GF-D8 (cell line): Measurements from ENCODE around the gene PRSS2.

Source experiments
- DNase-seq: peaks from one replicate; lab custom pipeline; 2025; lab: John Stamatoyannopoulos, UW

The PRSS2 gene

GRCh38 chr7:142787034-142787768, 16.4 kb downstream of the PRSS2 start:
- DNase-seq = no peak

GRCh38 chr7:142787783-142788182, 17.0 kb downstream of the PRSS2 start:
- no peak for DNase-seq

GRCh38 chr7:142788303-142789289, 17.8 kb downstream of the PRSS2 start:
- DNase-seq = no peak

- no peak for DNase-seq
Observed at GRCh38 chr7:142789441-142789840, 18.7 kb downstream of the PRSS2 start.

GRCh38 chr7:142790056-142790455, 19.3 kb downstream of the PRSS2 start:
- no peak for DNase-seq

GRCh38 chr7:142790555-142790954, 19.8 kb downstream of the PRSS2 start:
- no peak for DNase-seq

- no peak for DNase-seq
Observed at GRCh38 chr7:142791502-142791901, 20.7 kb downstream of the PRSS2 start.

GRCh38 chr7:142792129-142792528, 21.4 kb downstream of the PRSS2 start:
- no peak for DNase-seq

GRCh38 chr7:142792593-142792992, 21.8 kb downstream of the PRSS2 start:
- DNase-seq = no peak

GRCh38 chr7:142793156-142793555, 22.4 kb downstream of the PRSS2 start:
- no peak for DNase-seq

GRCh38 chr7:142795339-142795863, 24.6 kb downstream of the PRSS2 start:
- DNase-seq = no peak

- no peak for DNase-seq
Observed at GRCh38 chr7:142796001-142796500, 25.3 kb downstream of the PRSS2 start.

GRCh38 chr7:142796501-142797390, 26.0 kb downstream of the PRSS2 start:
- DNase-seq = no peak

- no peak for DNase-seq
Observed at GRCh38 chr7:142797391-142798377, 26.9 kb downstream of the PRSS2 start.

- DNase-seq = no peak
Observed at GRCh38 chr7:142798451-142799436, 28.0 kb downstream of the PRSS2 start.

- DNase-seq = no peak
Observed at GRCh38 chr7:142799437-142799835, 28.7 kb downstream of the PRSS2 start.

GRCh38 chr7:142800088-142800487, 29.3 kb downstream of the PRSS2 start:
- DNase-seq = no peak

- no peak for DNase-seq
Observed at GRCh38 chr7:142800699-142801260, 30.0 kb downstream of the PRSS2 start.
